GM21526 (cell line): ENCODE data around the gene NDOR1.
A peak's percentile ranks its signal among the peaks of the same experiment; 100 is the strongest.

Source experiments
- ATAC-seq: cut with Tn5 transposase; IDR thresholded peaks from one replicate; pipeline ENCODE4 v1.9.1; 2021; ENCODE audit warnings: moderate library complexity; ENCODE audit not compliant: unreplicated experiment, low FRiP score

Gene NDOR1

DNA sequence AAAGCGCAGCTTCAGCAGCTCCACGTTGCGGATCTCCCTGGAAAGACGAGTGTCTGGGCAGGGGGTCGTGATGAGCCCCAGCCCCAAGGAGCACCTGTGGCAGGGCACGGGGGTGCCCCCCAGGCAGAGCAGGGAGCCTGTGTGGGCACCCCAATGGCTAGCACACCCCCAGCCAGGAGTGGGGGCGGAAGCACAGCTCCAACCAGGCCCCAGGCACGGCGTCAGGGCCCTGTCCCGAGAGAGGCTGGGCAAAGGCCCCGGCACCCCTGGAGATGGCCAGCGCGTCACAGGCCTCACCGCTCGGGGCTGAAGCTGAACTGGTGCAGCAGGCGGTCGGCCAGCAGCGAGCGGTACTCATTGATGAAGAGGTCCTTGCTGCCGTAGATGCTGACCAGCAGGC is 25.0 kb upstream of the NDOR1 start:
- ATAC-seq, result no peak

DNA sequence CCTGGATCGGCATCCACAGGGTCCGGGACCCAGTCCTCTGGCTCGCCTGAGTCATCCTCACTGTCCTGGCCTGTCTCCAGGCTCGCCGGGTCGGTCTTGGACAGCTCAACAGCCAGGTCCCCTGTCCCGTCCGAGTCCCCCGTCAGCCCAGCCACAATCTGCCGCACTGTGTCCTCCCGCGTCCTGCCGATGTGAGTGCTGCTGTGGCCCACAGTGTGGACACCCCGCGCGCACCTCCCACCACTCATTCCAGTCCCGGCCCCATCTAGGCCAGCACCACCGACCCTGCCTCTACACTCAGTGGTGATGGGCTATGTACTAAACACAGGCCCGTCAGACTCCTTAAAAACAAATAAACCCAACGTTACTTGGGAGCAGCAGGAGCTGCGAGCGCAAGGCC is 23.8 kb upstream of the NDOR1 start:
- no peak for ATAC-seq

DNA sequence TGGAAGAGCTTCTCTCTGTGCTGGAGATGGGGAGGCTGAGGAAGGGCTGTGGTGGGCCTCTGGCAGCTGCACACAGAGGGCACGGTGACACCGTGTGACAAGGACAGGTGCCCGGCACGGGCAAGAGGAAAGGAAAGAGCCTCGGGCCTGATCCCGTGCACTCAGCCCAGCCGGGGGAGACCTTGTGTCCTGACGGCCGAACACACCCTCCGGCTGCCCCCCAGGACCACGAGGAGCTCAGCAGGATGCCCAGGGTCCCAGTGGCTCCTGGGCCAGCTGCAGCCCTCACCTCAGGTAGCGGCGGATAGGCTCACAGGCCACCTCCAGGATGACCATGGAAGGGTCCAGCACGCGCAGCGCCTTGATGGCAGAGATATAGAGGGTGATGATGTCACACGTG is 22.7 kb upstream of the NDOR1 start:
- no peak for ATAC-seq

DNA sequence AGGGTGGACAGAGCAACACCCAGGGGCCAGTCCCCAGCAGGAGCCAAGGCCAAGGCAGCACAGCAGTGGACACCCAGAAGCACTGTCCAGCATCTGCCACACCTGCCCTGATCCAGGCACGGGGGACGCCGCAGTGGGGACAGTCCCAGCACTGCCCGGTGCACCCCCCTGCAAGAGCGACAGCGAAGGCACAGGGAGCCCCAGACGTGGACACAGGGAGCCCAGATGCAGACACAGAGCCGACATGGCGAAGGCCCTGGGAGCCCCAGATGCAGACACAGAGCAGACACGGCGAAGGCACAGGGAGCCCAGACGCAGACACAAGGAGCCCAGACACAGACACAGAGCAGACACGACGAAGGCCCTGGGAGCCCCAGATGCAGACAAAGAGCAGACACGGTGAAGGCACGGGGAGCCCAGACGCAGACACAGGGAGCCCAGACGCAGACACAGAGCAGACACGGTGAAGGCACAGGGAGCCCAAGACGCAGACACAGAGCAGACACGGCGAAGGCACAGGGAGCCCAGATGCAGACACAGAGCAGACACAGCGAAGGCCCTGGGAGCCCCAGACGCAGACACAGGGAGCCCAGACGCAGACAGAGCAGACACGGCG is 21.4 kb upstream of the NDOR1 start:
- ATAC-seq, result no peak

DNA sequence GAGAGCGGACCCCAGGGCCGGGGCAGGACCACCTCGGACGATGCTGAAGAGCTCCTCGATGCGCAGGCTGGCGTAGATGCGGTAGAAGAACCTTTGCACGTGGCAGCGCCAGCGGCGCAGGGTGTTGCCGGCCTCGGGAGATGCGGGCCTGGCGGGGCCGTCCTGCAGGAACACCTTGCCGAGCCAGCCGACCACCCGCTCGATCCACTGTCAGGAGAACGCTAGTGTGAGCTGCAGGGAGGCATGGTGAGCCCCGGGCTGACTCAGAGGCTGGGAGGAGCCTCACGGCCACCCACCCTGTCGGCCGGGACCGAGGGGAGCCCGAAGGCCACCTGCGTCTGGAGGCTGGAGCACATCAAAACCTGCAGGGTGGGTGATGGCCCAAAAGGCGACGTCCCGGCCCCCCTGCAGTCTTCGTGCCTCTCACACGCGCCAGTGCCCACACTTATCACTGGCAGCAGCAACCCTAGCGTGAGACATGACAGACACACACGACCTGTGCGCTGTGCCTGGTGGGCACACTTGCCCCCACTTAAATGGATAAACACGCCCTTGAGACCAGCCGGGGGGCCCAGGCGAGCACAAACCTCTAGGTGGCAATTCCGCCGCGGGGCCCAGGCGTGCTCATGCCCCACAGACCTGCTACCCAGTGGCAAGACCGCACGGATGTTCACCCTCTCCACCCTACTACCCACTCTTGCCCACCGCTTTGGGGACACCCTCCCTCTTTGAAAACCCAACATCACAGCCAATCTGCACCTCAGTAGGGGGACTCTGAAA is 20.4 kb upstream of the NDOR1 start:
- ATAC-seq, result no peak

DNA sequence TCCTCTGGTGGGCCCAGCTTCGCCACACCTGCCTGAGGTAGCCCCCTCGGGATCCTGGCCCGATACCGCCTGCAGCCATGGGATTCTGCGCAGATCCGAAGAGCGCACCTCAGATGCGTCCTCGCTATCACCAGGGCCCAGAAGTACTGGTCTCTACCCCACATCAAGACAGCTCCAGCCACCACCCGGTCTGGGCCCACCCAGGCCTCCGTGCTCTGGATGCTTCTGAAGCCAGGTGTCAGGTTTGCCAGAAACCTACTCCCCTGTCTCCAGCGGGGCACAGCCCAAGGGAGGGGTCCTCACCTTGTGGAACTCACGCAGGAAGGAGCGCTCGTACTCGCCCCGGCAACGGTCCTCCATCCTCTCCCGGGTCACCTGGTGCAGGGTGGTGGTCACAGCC is 19.6 kb upstream of the NDOR1 start:
- ATAC-seq, result no peak

DNA sequence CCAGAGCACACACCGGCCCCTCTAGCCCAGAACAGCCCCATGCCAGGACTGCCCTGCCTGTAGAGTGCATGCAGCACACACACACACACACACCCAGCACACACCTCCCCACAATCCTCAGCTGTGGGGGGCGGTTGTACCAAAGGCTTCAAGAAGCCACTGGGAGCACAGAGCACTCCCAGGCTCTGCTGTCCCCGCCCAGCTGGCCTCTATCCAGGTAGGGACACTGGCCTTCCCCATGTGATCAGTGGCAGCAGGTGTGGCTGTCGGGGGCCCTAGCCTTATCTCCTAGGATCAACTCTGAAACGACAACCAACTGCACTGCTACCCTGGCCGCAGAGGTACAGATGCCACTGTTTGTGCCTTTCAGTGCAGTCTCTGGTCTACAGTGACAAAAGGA is 19.1 kb upstream of the NDOR1 start:
- no peak for ATAC-seq

DNA sequence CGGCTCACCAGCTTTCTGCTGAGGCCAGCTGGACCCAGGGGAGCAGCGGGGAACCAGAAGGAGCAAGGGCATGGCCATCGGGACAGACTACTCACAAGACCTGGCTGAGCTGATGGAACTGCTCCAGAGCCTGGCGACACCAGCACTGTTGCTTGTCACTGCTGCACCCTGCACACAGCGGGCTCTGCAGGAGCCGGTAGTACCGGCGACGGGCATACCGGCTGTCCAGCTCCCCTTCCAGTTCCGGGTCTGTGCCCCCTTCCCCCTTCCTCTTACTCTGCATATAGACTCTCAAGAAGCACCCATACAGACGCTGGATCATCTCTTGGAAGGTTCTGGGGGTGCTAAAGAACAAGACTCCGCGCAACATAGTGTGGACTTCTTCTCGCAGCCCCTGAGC is 18.1 kb upstream of the NDOR1 start:
- ATAC-seq, result no peak

DNA sequence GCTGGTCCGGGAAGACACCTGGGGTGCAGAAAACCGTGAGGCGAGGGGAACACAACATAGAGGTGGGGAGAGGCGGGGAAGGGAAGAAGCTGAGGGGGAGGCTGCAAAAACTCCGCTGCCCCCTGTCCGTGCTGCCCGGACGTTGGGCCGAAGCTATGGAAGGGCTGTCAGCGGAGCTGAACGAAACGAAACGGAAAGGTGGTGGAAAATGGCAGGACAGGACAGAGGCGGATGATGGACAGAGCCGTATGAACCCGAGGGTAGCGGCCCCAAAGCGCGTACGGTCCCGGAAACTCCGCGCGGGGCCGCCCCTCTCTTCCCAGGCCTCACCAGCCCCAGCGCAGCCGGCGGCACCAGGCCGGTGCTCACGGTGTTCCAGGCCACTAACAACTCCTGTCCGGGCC is 17.4 kb upstream of the NDOR1 start:
- ATAC-seq, result no peak

DNA sequence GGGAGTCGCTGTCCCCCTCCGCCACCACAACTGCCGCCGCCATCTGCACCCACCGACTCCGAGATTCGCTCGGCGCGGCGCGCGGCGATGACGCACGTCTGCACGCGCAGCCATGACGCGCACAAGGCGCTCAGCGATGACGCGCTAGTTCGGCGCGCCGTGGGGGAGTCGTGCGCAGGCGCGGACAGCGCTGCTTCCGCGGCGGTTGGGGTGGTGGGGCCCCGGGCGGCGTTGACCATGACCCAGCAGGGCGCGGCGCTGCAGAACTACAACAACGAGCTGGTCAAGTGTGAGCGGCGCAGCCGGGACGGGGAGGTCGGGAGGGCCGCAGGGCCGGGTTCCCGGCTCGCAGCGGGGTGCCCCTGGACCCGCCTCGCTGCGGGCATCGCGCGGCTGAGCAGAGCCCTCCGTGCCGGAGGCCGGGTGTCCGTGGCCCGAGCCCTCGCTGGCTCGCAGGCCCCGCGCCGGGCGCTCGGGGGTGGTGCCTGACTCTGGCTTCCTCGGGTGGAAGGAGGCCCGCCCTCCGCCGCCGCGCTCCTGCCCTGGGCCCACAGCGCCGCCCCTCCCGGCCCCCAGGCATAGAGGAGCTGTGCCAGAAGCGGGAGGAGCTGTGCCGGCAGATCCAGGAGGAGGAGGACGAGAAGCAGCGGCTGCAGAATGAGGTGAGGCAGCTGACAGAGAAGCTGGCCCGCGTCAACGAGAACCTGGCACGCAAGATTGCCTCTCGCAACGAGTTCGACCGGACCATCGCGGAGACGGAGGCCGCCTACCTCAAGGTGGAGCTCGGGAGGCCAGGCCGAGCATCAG is 16.8 kb upstream of the NDOR1 start, which contains the start of the genes ANAPC2 and SSNA1:
TSS of gene ANAPC2 (minus strand) at position 71 of the 807 bp plus-strand sequence. CDS start at position 43, 28 bp downstream.
TSS of gene SSNA1 (plus strand) at position 187 of the 807 bp plus-strand sequence. CDS start at position 238, 51 bp downstream.
- ATAC-seq, result peak; percentile 63

DNA sequence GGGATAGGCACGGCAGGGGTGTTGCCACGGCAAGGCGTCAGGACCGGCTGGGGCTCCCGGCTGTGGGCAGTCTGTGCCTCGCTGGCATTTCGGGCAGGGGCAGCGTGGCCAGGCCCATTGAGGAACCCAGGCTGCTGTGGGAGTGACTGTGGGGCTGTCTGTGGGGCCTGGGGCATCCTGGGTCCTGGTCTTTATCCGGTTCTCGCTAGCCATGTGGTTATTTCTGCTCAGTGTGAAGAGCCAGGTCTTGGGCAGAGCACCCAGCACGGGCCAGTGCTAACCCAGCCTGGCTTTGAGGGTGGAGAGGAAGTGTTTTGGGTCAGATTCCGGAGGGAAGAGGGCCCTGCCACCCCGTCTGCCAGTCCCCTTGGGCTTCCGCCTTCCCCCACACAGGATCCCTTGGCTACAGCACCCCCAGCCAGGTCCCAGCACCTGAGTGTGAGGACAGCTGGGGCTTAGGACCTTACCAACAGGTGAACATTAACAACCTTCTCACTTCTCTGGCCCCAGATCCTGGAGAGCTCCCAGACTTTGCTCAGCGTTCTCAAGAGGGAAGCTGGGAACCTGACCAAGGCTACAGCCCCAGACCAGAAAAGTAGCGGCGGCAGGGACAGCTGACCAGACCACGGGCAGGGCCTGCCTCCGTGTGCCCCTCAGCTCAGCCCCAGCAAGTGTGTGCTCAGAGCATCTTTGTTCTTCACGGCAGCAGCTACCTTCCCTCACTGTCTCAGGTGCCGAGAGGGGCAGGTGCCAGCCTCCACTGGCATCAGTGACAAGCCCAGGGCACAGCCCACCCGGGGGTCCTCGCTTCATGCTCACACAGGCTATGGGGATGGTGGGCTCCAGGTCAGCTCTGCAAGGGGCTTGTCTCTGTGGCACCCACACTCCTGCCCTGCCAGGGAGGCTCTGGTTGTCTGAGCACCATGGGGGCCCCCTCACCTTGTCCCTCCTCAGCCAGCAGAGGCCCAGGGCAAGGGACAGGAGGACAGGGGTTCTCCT is 15.9 kb upstream of the NDOR1 start:
- no peak for ATAC-seq

DNA sequence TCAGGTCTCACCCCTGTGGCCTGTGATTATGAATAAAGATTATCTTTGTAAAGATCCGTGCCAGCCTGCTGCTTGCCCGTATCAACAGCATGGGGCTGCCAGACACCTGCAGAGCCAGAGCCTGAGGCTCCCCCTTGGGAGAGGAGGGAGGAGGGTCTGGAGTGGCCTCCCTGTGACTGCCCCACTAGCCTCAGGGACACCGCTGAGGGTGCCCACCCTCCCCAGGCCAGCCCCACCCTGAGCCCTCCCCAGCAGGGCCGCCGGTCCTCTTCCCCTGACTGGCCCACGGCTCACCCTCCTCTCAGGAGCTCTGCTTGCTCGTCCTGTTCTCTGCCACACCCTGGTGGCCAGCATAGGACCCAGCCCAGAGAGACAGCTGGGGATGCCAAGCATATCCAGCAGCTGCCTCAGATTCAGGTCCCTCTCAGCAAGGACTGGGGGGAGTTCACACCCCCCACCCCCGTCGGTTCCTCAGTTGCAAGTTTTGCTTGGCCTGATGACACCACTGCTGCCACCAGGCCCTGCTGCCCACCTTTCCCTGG is 15.1 kb upstream of the NDOR1 start:
- ATAC-seq, result no peak

DNA sequence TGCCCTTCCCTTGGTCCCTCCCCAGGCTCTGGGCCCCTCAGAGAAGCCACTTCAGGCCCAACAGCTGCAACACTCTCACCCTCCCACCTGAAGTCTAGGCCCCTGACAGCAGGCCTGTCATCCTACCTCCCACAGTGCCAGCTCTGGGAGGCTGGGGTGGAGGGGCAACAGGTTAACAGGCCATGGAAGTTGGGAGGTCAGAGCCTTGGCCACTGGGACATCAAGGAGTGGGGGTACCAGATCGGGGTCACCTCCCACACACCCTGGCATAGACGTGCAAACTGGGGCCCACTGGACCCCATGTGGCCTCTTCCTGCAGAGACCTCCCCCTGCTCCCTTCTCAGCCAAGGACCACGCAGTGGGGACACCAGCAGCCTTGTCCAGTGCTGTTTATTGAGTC is 14.3 kb upstream of the NDOR1 start:
- ATAC-seq, result no peak

DNA sequence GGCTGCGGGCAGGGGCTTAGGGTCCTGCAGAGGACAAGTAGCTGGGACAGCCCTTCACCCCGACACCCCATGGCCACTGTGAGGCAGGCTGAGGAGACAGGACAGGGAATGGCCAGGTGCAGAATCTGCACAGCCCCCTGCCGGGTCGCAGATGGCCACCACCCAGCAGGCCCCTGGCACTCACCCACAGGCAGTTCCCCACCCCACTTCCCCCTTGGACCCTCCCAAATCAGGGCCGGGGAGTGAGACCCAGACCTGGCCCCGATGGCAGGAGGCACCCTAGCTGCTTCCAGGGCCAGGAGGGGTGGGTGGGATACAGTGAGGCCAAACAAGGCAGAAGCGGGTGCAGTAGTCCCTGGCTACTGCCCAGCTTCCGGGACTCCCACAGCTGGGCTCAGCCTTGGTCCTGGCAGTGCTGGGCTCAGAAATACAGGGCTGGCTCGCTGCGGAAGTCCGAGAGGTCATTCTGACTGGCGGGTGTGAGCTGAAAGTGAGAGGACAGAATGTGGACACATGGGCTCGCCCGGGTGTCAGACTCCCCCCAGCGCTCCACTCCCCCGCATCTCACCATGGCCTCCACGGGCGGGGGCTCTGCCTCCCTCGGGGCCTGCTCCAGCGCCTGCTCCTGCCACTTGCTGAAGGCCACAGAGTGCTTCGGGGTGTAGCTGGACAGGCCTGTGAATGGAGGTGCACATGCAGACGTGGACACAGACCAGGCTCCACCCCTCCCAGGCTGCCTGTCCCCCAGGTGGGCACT is 13.6 kb upstream of the NDOR1 start:
- ATAC-seq, result no peak

DNA sequence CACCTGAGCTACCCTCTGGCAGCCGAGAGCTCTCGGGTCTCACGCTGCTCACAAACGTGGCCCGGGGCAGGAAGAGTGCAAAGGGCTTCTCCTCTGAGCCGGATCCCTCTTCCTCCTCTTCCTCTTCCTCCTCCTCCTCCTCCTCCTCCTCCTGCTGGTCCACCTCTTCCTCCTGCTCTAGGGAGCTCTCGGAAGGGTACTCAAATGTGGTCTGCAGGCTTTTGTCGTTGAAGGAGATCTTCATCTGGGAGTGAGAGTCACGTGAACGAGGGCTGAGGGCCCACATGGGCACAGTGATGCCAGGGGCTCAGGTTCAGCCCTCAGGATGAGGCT is 13.1 kb upstream of the NDOR1 start:
- no peak for ATAC-seq

DNA sequence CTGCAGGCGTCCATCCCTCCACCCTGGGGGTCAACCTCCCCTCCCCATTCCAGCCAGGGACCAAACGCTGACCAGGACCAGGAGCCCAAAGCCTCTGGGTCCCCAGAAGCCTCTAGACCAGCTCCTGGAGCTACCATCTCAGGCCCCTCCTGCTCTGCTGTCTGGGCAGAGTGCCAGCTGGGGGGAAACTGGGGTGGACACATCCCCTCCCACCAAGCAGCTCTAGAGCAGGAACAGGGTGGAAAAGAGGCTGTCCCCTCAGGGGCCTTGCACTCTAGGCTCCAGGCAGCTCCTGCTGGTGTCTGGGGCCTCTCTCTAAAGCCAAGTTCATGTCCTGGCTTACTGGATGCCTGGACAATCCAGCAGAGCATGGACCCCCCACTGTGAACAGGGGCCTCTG is 12.6 kb upstream of the NDOR1 start:
- no peak for ATAC-seq

DNA sequence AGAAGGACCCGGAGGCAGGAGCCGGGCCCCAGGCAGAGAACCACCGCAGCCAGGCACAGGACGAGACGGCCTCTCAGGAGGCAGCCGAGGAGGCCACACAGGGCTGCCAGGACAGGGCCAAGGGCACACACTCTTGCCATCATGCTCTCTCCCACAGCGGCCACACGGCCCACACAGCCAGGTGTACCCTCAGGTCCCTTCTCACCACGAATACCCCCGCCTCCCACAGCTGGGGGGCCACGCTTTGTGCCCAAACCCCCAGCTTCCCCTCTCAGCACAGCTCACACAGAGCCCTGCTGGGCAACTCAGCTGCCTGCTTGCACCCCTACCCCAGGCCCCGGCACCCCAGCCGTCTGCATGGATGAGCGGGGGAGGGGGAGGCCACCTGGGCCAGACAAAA is 11.7 kb upstream of the NDOR1 start:
- ATAC-seq, result no peak

DNA sequence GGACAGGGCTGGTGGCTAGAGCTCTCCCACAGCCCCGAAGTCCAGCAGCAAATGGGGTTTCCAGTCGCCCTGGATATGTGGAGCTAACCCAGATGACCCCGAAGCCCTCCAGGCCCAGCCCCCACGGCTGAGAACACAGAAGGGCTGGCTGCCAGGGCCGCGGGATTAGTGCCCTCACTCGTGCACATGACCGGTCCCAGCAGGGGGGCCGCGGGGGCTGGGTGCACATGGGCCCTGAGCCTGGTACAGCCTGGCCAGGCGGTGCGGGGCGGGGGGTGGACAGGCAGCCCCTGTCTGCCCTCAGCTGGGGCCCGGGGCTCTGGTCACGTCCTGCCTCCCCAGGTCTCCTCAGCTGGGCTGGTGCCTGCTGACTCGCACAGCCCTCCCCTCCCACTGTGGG is 11.1 kb upstream of the NDOR1 start:
- no peak for ATAC-seq

DNA sequence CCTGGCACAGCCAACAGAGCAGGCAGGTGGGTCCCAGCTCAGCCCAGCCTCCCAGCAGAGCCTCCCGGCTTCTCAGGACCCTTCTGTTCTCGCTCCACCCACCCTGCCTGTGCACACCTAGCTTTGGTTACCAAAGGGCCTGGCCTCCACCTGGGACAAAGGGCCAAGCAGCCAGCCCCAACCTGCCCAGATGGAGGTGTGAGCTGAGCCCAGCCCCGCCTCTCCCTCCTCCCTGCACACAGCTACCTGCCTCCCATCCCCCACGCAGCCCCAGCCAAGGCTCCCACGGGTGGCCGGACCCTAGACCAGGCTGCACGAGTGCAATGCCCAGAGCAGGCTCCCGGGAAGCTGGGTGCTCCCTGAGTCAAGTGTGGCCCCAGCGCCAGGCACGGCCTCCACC is 10.6 kb upstream of the NDOR1 start:
- ATAC-seq, result no peak
